Stomach smooth muscle (tissue), 2 donors: Measurements from ENCODE around the gene NCBP3.

ENCODE experiments used
- H3K27ac ChIP-seq: one replicate; pipeline ENCODE4 v1.7.0; 2013; ENCODE audit warnings: mild to moderate bottlenecking, low read length, inconsistent platforms
- H3K27me3 ChIP-seq, 2 donors: one replicate each; pipeline ENCODE4 v1.7.0; 2013; ENCODE audit warnings: low read length in 2 of 2; ENCODE audit not compliant: insufficient read depth in 2 of 2, control insufficient read depth in 1 of 2
- H3K36me3 ChIP-seq, 2 donors: one replicate each; pipeline ENCODE4 v1.7.0; 2013; ENCODE audit warnings: low read length in 2 of 2; ENCODE audit not compliant: control insufficient read depth in 2 of 2, insufficient read depth in 2 of 2
- H3K4me1 ChIP-seq: one replicate; pipeline ENCODE4 v1.7.0; 2013; ENCODE audit warnings: low read length; ENCODE audit not compliant: control insufficient read depth, insufficient read depth
- H3K4me3 ChIP-seq, 2 donors: one replicate each; pipeline ENCODE4 v1.7.0; 2013; ENCODE audit warnings: low read length in 2 of 2
- H3K9ac ChIP-seq, 2 donors: one replicate each; pipeline ENCODE4 v1.7.0; 2013; ENCODE audit warnings: low read length in 2 of 2, mild to moderate bottlenecking in 1 of 2
- H3K9me3 ChIP-seq, 2 donors: one replicate each; pipeline ENCODE4 v1.7.0; 2013; ENCODE audit warnings: low read length in 2 of 2; ENCODE audit not compliant: control insufficient read depth in 2 of 2
- donor health status: healthy.
- donor health status: Pancreatic carcinoma.

NCBP3 gene

GRCh38 chr17:3880983-3881382 lies 34.9 kb upstream of the NCBP3 start:
- no peak overlapping the region for H3K27ac ChIP-seq
- no peaks in the 10 kb centered on the region for H3K27me3 ChIP-seq
- H3K4me1 ChIP-seq, result no peaks in the 10 kb centered on the region
- H3K9ac ChIP-seq, result no peak overlapping the region
- H3K4me3 ChIP-seq, result no peak overlapping the region
- H3K36me3 ChIP-seq, result peaks cover 42% of the 10 kb centered on the region in 2 donors
- no peaks in the 10 kb centered on the region for H3K9me3 ChIP-seq

- H3K27me3 ChIP-seq, result no peaks in the 10 kb centered on the region
- H3K27ac ChIP-seq, result no peak overlapping the region
- peaks cover 42 to 44% of the 10 kb centered on the region in 2 donors for H3K36me3 ChIP-seq
- no peaks in the 10 kb centered on the region for H3K9me3 ChIP-seq
- no peak overlapping the region for H3K9ac ChIP-seq
- no peaks in the 10 kb centered on the region for H3K4me1 ChIP-seq
- H3K4me3 ChIP-seq, result no peak overlapping the region
These were observed 33.8 kb upstream of the NCBP3 start for GRCh38 chr17:3879591-3880417.

- no peaks in the 10 kb centered on the region for H3K9me3 ChIP-seq
- no peaks in the 10 kb centered on the region for H3K27me3 ChIP-seq
- peaks cover 37 to 38% of the 10 kb centered on the region in 2 donors for H3K36me3 ChIP-seq
- no peak overlapping the region for H3K9ac ChIP-seq
- no peak overlapping the region for H3K4me3 ChIP-seq
- H3K27ac ChIP-seq, result no peak overlapping the region
- H3K4me1 ChIP-seq, result no peaks in the 10 kb centered on the region
These were observed 33.1 kb upstream of the NCBP3 start for GRCh38 chr17:3879186-3879585.

GRCh38 chr17:3877220-3877619 lies 31.2 kb upstream of the NCBP3 start:
- Histone ChIP-seq H3K4me1 (no peaks in the 10 kb centered on the region), H3K4me3 (no peak overlapping the region), H3K36me3 (peaks cover 36 to 40% of the 10 kb centered on the region in 2 donors), H3K9ac (no peak overlapping the region), H3K27ac (no peak overlapping the region), H3K27me3 (no peaks in the 10 kb centered on the region), H3K9me3 (no peaks in the 10 kb centered on the region)

GRCh38 chr17:3875317-3875716 lies 29.3 kb upstream of the NCBP3 start:
- Histone ChIP-seq H3K4me3 (no peak overlapping the region), H3K27me3 (no peaks in the 10 kb centered on the region), H3K4me1 (no peaks in the 10 kb centered on the region), H3K9ac (no peak overlapping the region), H3K36me3 (peaks cover 35 to 36% of the 10 kb centered on the region in 2 donors), H3K27ac (no peak overlapping the region), H3K9me3 (no peaks in the 10 kb centered on the region)

GRCh38 chr17:3873862-3874261 lies 27.8 kb upstream of the NCBP3 start:
- Histone ChIP-seq H3K4me3 (no peak overlapping the region), H3K27ac (no peak overlapping the region), H3K4me1 (no peaks in the 10 kb centered on the region), H3K9me3 (no peaks in the 10 kb centered on the region), H3K27me3 (no peaks in the 10 kb centered on the region), H3K36me3 (peaks cover 29 to 42% of the 10 kb centered on the region in 2 donors), H3K9ac (no peak overlapping the region)

GRCh38 chr17:3870871-3871306 lies 24.8 kb upstream of the NCBP3 start:
- H3K36me3 ChIP-seq, result peaks cover 19 to 27% of the 10 kb centered on the region in 2 donors

GRCh38 chr17:3867606-3868005 lies 21.6 kb upstream of the NCBP3 start:
- H3K4me1 ChIP-seq, result peaks cover 14% of the 10 kb centered on the region
- peaks cover 8 to 10% of the 10 kb centered on the region in 2 donors for H3K36me3 ChIP-seq
- H3K9ac ChIP-seq, result no peak overlapping the region
- no peak overlapping the region for H3K4me3 ChIP-seq
- no peaks in the 10 kb centered on the region for H3K9me3 ChIP-seq
- H3K27ac ChIP-seq, result no peak overlapping the region
- H3K27me3 ChIP-seq, result no peaks in the 10 kb centered on the region

More at GRCh38 chr17:3870871-3871306, 24.8 kb upstream of the NCBP3 start:
- H3K9ac ChIP-seq, result no peak overlapping the region
- no peaks in the 10 kb centered on the region for H3K9me3 ChIP-seq
- H3K27me3 ChIP-seq, result no peaks in the 10 kb centered on the region
- H3K4me1 ChIP-seq, result no peaks in the 10 kb centered on the region
- H3K4me3 ChIP-seq, result no peak overlapping the region
- H3K27ac ChIP-seq, result no peak overlapping the region

GRCh38 chr17:3867106-3867505 lies 21.1 kb upstream of the NCBP3 start:
- Histone ChIP-seq H3K27ac (no peak overlapping the region), H3K27me3 (no peaks in the 10 kb centered on the region), H3K4me3 (no peak overlapping the region), H3K9ac (no peak overlapping the region), H3K4me1 (peaks cover 14% of the 10 kb centered on the region), H3K9me3 (no peaks in the 10 kb centered on the region), H3K36me3 (peaks cover 4 to 10% of the 10 kb centered on the region in 2 donors)

GRCh38 chr17:3866276-3866675 lies 20.2 kb upstream of the NCBP3 start:
- Histone ChIP-seq H3K27me3 (no peaks in the 10 kb centered on the region), H3K4me1 (peaks cover 14% of the 10 kb centered on the region), H3K4me3 (no peak overlapping the region), H3K36me3 (peaks cover under 1 to 11% of the 10 kb centered on the region in 2 donors), H3K9me3 (no peaks in the 10 kb centered on the region), H3K9ac (no peak overlapping the region), H3K27ac (no peak overlapping the region)

GRCh38 chr17:3865176-3865575 lies 19.1 kb upstream of the NCBP3 start:
- H3K27me3 ChIP-seq, result no peaks in the 10 kb centered on the region
- H3K36me3 ChIP-seq, result peaks cover 11 to 16% of the 10 kb centered on the region in 2 donors
- no peak overlapping the region for H3K9ac ChIP-seq

More at GRCh38 chr17:3865176-3865575, 19.1 kb upstream of the NCBP3 start:
- Histone ChIP-seq H3K27ac (peak overlapping the region; percentile 49), H3K4me3 (no peak overlapping the region), H3K4me1 (peaks cover 14% of the 10 kb centered on the region), H3K9me3 (no peaks in the 10 kb centered on the region)
